Loucy (cell line): ENCODE results near the gene CFAP54.
A peak's percentile ranks its signal among the peaks of the same experiment; 100 is the strongest.

Experiments
- H2AFZ ChIP-seq: fragments of 200-600 bp; sonication (generic); 2 replicates; pipeline ENCODE4 v1.6.0; 2016; ENCODE audit warnings: antibody characterized with exemption, mild to moderate bottlenecking, low read length, moderate library complexity
- H3F3A ChIP-seq: fragments of 200-600 bp; 2 replicates; pipeline ENCODE4 v1.6.0; 2016; ENCODE audit warnings: antibody characterized with exemption, low read depth, mild to moderate bottlenecking
- H3K27me3 ChIP-seq: fragments of 200-600 bp; sonication (generic); 2 replicates; pipeline ENCODE4 v1.6.1; 2014; ENCODE audit warnings: low read length, mild to moderate bottlenecking; ENCODE audit not compliant: insufficient read depth, poor library complexity, severe bottlenecking
- H3K36me3 ChIP-seq: fragments of 200-600 bp; sonication (generic); 2 replicates; pipeline ENCODE4 v1.6.1; 2016; ENCODE audit warnings: low read length; ENCODE audit not compliant: insufficient read depth
- H3K4me1 ChIP-seq: fragments of 200-600 bp; sonication (generic); 2 replicates; pipeline ENCODE4 v1.5.1; 2014; ENCODE audit warnings: low read length, mild to moderate bottlenecking; ENCODE audit not compliant: insufficient read depth, poor library complexity, severe bottlenecking
- H3K4me2 ChIP-seq: fragments of 200-600 bp; sonication (generic); 2 replicates; pipeline ENCODE4 v1.6.0; 2014; ENCODE audit warnings: antibody characterized with exemption, low read length, low read depth, mild to moderate bottlenecking; ENCODE audit not compliant: poor library complexity, severe bottlenecking
- H3K4me3 ChIP-seq: fragments of 200-600 bp; sonication (generic); 2 replicates; pipeline ENCODE4 v1.5.1; 2014; ENCODE audit warnings: low read length, mild to moderate bottlenecking, mixed read lengths; ENCODE audit not compliant: poor library complexity, severe bottlenecking
- H3K79me2 ChIP-seq: fragments of 200-600 bp; sonication (generic); 2 replicates; pipeline ENCODE4 v1.6.1; 2014; ENCODE audit warnings: low read length; ENCODE audit not compliant: insufficient read depth
- H3K9ac ChIP-seq: fragments of 200-600 bp; sonication (generic); 2 replicates; pipeline ENCODE4 v1.6.0; 2014; ENCODE audit warnings: mild to moderate bottlenecking, low read depth, low read length, moderate library complexity; ENCODE audit not compliant: poor library complexity, severe bottlenecking
- H3K9me2 ChIP-seq: fragments of 200-600 bp; sonication (generic); replicated peaks from 2 replicates; pipeline ENCODE4 v1.6.1; 2016; ENCODE audit warnings: low read depth, low read length, mixed read lengths
- H3K9me3 ChIP-seq: fragments of 200-600 bp; sonication (generic); 2 replicates; pipeline ENCODE4 v1.6.1; 2014; ENCODE audit warnings: mild to moderate bottlenecking, antibody characterized with exemption, low read length, low read depth; ENCODE audit not compliant: insufficient read depth
- H4K20me1 ChIP-seq: fragments of 200-600 bp; sonication (generic); 2 replicates; pipeline ENCODE4 v1.6.0; 2014; ENCODE audit warnings: antibody characterized with exemption, low read length, mild to moderate bottlenecking; ENCODE audit not compliant: insufficient read depth, poor library complexity, severe bottlenecking
- CTCF ChIP-seq: fragments of 200-600 bp; sonication (generic); conservative IDR thresholded peaks from 2 replicates; pipeline ENCODE4 v1.5.1; 2014; ENCODE audit warnings: mild to moderate bottlenecking, antibody characterized with exemption, low read length
- EZH2phosphoT487 ChIP-seq: fragments of 200-600 bp; IDR thresholded peaks from 2 replicates; pipeline ENCODE4 v1.6.1; 2018; ENCODE audit warnings: antibody characterized with exemption, mild to moderate bottlenecking, moderate library complexity, borderline replicate concordance

Gene CFAP54

DNA sequence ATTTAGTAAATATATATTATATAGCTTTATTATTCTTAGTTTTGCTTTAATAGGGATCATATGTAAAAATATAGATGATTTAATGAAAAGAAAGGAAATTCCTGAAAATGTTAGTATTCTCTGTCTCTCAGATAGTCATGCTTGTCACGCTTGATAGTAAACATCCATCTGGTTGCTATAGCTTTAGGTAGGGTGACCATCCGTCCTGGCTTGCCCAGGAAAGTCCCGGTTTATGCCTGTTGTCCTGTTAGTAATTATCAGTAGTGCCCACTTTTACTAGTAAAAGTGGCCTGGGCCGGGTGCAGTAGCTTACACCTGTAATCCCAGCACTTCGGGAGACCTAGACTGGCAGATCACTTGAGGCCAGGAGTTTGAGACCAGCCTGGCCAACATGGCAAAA lies 23.8 kb downstream of the CFAP54 start:
- no peaks in the 10 kb centered on the region for H3K9me2 ChIP-seq
- no peak overlapping the region for H3K4me3 ChIP-seq
- H3K4me1 ChIP-seq: peaks cover 4% of the 10 kb centered on the region
- H2AFZ ChIP-seq: no peak overlapping the region
- H3K9ac ChIP-seq: no peak overlapping the region
- H3K36me3 ChIP-seq: no peaks in the 10 kb centered on the region
- no peak overlapping the region for H3K4me2 ChIP-seq
- no peaks in the 10 kb centered on the region for H3K79me2 ChIP-seq
- H3K27me3 ChIP-seq: no peaks in the 10 kb centered on the region
- no peaks in the 10 kb centered on the region for H3K9me3 ChIP-seq
- TF ChIP-seq CTCF (no peak), EZH2phosphoT487 (no peak)
- no peaks in the 10 kb centered on the region for H3F3A ChIP-seq
- no peaks in the 10 kb centered on the region for H4K20me1 ChIP-seq

DNA sequence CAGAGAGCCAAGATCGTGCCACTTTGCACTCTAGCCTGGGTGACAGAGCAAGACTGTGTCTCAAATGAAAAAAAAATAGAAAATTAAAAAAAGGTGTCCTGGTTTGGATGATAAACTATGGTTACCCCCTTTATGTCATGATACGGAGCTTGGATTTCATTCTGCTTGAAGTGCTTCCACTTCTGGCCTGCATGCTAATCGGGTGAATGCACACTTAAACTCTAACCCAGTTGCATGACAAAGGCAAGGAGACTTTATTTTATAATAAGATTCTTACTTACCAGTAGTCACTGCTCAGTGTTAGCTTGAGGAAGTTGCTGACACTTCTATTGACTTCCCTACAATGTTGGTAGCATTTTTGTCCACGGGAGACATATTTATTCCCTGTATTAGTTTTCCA lies 24.3 kb downstream of the CFAP54 start:
- H3K9me3 ChIP-seq: no peaks in the 10 kb centered on the region
- H3K9ac ChIP-seq: no peak overlapping the region
- 0 out of 2 replicates have a peak overlapping the region, but pooled peaks have one; percentile 40 for H2AFZ ChIP-seq
- no peaks in the 10 kb centered on the region for H3K79me2 ChIP-seq
- H3K9me2 ChIP-seq: no peaks in the 10 kb centered on the region
- H3K4me1 ChIP-seq: peaks cover 4% of the 10 kb centered on the region
- H3K36me3 ChIP-seq: no peaks in the 10 kb centered on the region
- no peak overlapping the region for H3K4me2 ChIP-seq
- no peak overlapping the region for H3K4me3 ChIP-seq
- H3F3A ChIP-seq: no peaks in the 10 kb centered on the region
- no peaks in the 10 kb centered on the region for H4K20me1 ChIP-seq
- no peak for TF ChIP-seq EZH2phosphoT487
- TF ChIP-seq CTCF: no peak
- H3K27me3 ChIP-seq: no peaks in the 10 kb centered on the region

DNA sequence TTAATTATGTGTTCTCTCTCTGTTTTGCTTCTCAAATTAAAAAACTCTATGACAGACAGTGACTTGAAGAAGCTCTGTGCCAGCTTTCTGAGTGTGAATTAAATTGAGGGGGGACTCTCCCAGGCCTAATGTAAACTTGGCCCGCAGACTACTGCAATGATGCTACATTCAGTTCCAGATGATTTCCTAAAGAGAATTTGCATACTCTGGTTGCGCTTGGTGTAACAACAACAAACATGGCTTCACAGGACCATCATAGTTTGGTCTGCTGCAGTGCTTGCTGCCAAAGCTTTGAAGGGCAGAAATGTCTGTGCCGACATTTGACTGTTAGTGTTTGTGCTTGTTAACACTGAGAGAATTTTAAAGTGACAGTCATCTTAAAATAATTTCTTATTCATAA lies 25.0 kb downstream of the CFAP54 start:
- TF ChIP-seq EZH2phosphoT487 (no peak), CTCF (no peak)
- H3F3A ChIP-seq: no peaks in the 10 kb centered on the region
- no peaks in the 10 kb centered on the region for H3K27me3 ChIP-seq
- peaks cover 4% of the 10 kb centered on the region for H3K4me1 ChIP-seq
- H3K79me2 ChIP-seq: no peaks in the 10 kb centered on the region
- H3K9me2 ChIP-seq: no peaks in the 10 kb centered on the region
- H2AFZ ChIP-seq: no peak overlapping the region
- H3K4me2 ChIP-seq: no peak overlapping the region
- H3K9ac ChIP-seq: no peak overlapping the region
- no peak overlapping the region for H3K4me3 ChIP-seq
- no peaks in the 10 kb centered on the region for H3K36me3 ChIP-seq
- no peaks in the 10 kb centered on the region for H4K20me1 ChIP-seq
- H3K9me3 ChIP-seq: no peaks in the 10 kb centered on the region
